ENCODE data around the gene TMEM266.

The TMEM266 gene

GRCh38 chr15:76175442-76175841 lies 115.7 kb downstream of the TMEM266 start:
- H3K4me3 Mint-ChIP-seq: no peak overlapping the region

GRCh38 chr15:76176059-76176458 lies 116.3 kb downstream of the TMEM266 start:
- Mint-ChIP-seq H3K27ac (no peak overlapping the region), H3K4me3 (no peak overlapping the region), H3K4me1 (no peaks in the 10 kb centered on the region), H3K36me3 (no peaks in the 10 kb centered on the region), H3K9me3 (no peaks in the 10 kb centered on the region)
- no peak for ATAC-seq
- no peak for DNase-seq (ENCODE audit: low spot score in 2 of 2)

More at GRCh38 chr15:76175442-76175841, 115.7 kb downstream of the TMEM266 start:
- Mint-ChIP-seq H3K9me3 (no peaks in the 10 kb centered on the region), H3K36me3 (no peaks in the 10 kb centered on the region), H3K27ac (no peak overlapping the region), H3K4me1 (no peaks in the 10 kb centered on the region)
- DNase-seq (ENCODE audit: low spot score in 2 of 2): no peak
- no peak for ATAC-seq

- no peak for DNase-seq (ENCODE audit: low spot score in 2 of 2)
- no peak for ATAC-seq
- Mint-ChIP-seq H3K4me1 (peaks cover 5% of the 10 kb centered on the region), H3K36me3 (no peaks in the 10 kb centered on the region), H3K27ac (no peak overlapping the region), H3K9me3 (no peaks in the 10 kb centered on the region), H3K4me3 (no peak overlapping the region)
These were observed 116.8 kb downstream of the TMEM266 start for GRCh38 chr15:76176487-76177085.

- peaks cover 11% of the 10 kb centered on the region for H3K4me1 Mint-ChIP-seq
- no peaks in the 10 kb centered on the region for H3K36me3 Mint-ChIP-seq
- no peaks in the 10 kb centered on the region for H3K9me3 Mint-ChIP-seq
- no peak overlapping the region for H3K27ac Mint-ChIP-seq
- DNase-seq (ENCODE audit: low spot score in 2 of 2): no peak
- H3K4me3 Mint-ChIP-seq: no peak overlapping the region
- ATAC-seq: no peak
These were observed 117.8 kb downstream of the TMEM266 start for GRCh38 chr15:76177491-76178040.

GRCh38 chr15:76178296-76179000 lies 118.7 kb downstream of the TMEM266 start:
- H3K36me3 Mint-ChIP-seq: no peaks in the 10 kb centered on the region
- H3K9me3 Mint-ChIP-seq: no peaks in the 10 kb centered on the region
- no peak for DNase-seq (ENCODE audit: low spot score in 2 of 2)
- ATAC-seq: no peak
- H3K4me3 Mint-ChIP-seq: no peak overlapping the region
- peaks cover 11% of the 10 kb centered on the region for H3K4me1 Mint-ChIP-seq
- no peak overlapping the region for H3K27ac Mint-ChIP-seq

- Mint-ChIP-seq H3K9me3 (no peaks in the 10 kb centered on the region), H3K27ac (no peak overlapping the region), H3K36me3 (no peaks in the 10 kb centered on the region), H3K4me1 (peaks cover 11% of the 10 kb centered on the region), H3K4me3 (no peak overlapping the region)
- no peak for DNase-seq (ENCODE audit: low spot score in 2 of 2)
- no peak for ATAC-seq
These were observed 119.2 kb downstream of the TMEM266 start for GRCh38 chr15:76179023-76179422.

- DNase-seq (ENCODE audit: low spot score in 2 of 2) (no peak), ATAC-seq (no peak)
- Mint-ChIP-seq H3K27ac (no peak overlapping the region), H3K4me1 (peaks cover 11% of the 10 kb centered on the region), H3K36me3 (no peaks in the 10 kb centered on the region), H3K9me3 (no peaks in the 10 kb centered on the region), H3K4me3 (no peak overlapping the region)
These were observed 120.5 kb downstream of the TMEM266 start for GRCh38 chr15:76180321-76180720.

GRCh38 chr15:76181705-76182107 lies 121.9 kb downstream of the TMEM266 start:
- H3K4me1 Mint-ChIP-seq: peaks cover 11% of the 10 kb centered on the region
- peak overlapping the region; percentile 55 for H3K27ac Mint-ChIP-seq
- H3K36me3 Mint-ChIP-seq: no peaks in the 10 kb centered on the region
- H3K9me3 Mint-ChIP-seq: no peaks in the 10 kb centered on the region
- peak; percentile 92 for ATAC-seq
- peak in 1 of 2 donors; percentile 60 for DNase-seq (ENCODE audit: low spot score in 2 of 2)
- peak overlapping the region; percentile 21 for H3K4me3 Mint-ChIP-seq

GRCh38 chr15:76183930-76184649 lies 124.3 kb downstream of the TMEM266 start:
- ATAC-seq (no peak), DNase-seq (ENCODE audit: low spot score in 2 of 2) (no peak)
- H3K36me3 Mint-ChIP-seq: no peaks in the 10 kb centered on the region
- H3K4me1 Mint-ChIP-seq: peaks cover 11% of the 10 kb centered on the region
- no peaks in the 10 kb centered on the region for H3K9me3 Mint-ChIP-seq
- no peak overlapping the region for H3K4me3 Mint-ChIP-seq
- no peak overlapping the region for H3K27ac Mint-ChIP-seq

- no peak for DNase-seq (ENCODE audit: low spot score in 2 of 2)
These were observed 124.9 kb downstream of the TMEM266 start for GRCh38 chr15:76184650-76185035.

GRCh38 chr15:76185716-76186115 lies 125.9 kb downstream of the TMEM266 start:
- Mint-ChIP-seq H3K36me3 (no peaks in the 10 kb centered on the region), H3K9me3 (no peaks in the 10 kb centered on the region), H3K27ac (no peak overlapping the region), H3K4me3 (no peak overlapping the region), H3K4me1 (peaks cover 20% of the 10 kb centered on the region)
- no peak for DNase-seq (ENCODE audit: low spot score in 2 of 2)
- no peak for ATAC-seq

More at GRCh38 chr15:76184650-76185035, 124.9 kb downstream of the TMEM266 start:
- no peak overlapping the region for H3K27ac Mint-ChIP-seq
- H3K36me3 Mint-ChIP-seq: no peaks in the 10 kb centered on the region
- no peak overlapping the region for H3K4me3 Mint-ChIP-seq
- no peak for ATAC-seq
- no peaks in the 10 kb centered on the region for H3K9me3 Mint-ChIP-seq
- peaks cover 11% of the 10 kb centered on the region for H3K4me1 Mint-ChIP-seq

- Mint-ChIP-seq H3K27ac (no peak overlapping the region), H3K4me3 (no peak overlapping the region), H3K9me3 (no peaks in the 10 kb centered on the region), H3K4me1 (peaks cover 16% of the 10 kb centered on the region), H3K36me3 (no peaks in the 10 kb centered on the region)
- DNase-seq (ENCODE audit: low spot score in 2 of 2) (no peak), ATAC-seq (no peak)
These were observed 127.4 kb downstream of the TMEM266 start for GRCh38 chr15:76187163-76187562.

GRCh38 chr15:76189106-76189505 lies 129.3 kb downstream of the TMEM266 start:
- H3K36me3 Mint-ChIP-seq: no peaks in the 10 kb centered on the region
- no peak for ATAC-seq
- peaks cover 16% of the 10 kb centered on the region for H3K4me1 Mint-ChIP-seq

GRCh38 chr15:76190070-76190564 lies 130.3 kb downstream of the TMEM266 start:
- DNase-seq (ENCODE audit: low spot score in 2 of 2) (no peak), ATAC-seq (no peak)
- no peaks in the 10 kb centered on the region for H3K36me3 Mint-ChIP-seq
- peaks cover 16% of the 10 kb centered on the region for H3K4me1 Mint-ChIP-seq
- H3K4me3 Mint-ChIP-seq: peak overlapping the region; percentile 32
- no peak overlapping the region for H3K27ac Mint-ChIP-seq
- H3K9me3 Mint-ChIP-seq: no peaks in the 10 kb centered on the region

More at GRCh38 chr15:76189106-76189505, 129.3 kb downstream of the TMEM266 start:
- H3K9me3 Mint-ChIP-seq: no peaks in the 10 kb centered on the region
- no peak overlapping the region for H3K4me3 Mint-ChIP-seq
- no peak overlapping the region for H3K27ac Mint-ChIP-seq
- DNase-seq (ENCODE audit: low spot score in 2 of 2): no peak

GRCh38 chr15:76190751-76191538 lies 131.2 kb downstream of the TMEM266 start:
- peaks cover 16% of the 10 kb centered on the region for H3K4me1 Mint-ChIP-seq
- peak; percentile 64 to 87 for DNase-seq (ENCODE audit: low spot score in 2 of 2)
- H3K27ac Mint-ChIP-seq: no peak overlapping the region
- ATAC-seq: peak; percentile 88
- H3K9me3 Mint-ChIP-seq: no peaks in the 10 kb centered on the region
- H3K4me3 Mint-ChIP-seq: peak overlapping the region; percentile 32
- no peaks in the 10 kb centered on the region for H3K36me3 Mint-ChIP-seq
